Progenitor cell of endocrine pancreas (in vitro differentiated cells): ENCODE measurements around the gene HIPK2. TPM values are rescaled to one million over a fixed set of nuclear protein-coding genes. Genes with fewer than 3 reads are reported as not detected.
A peak's percentile ranks its signal among the peaks of the same experiment; 100 is the strongest.

Experiments used
- DNase-seq: peaks from one replicate; pipeline ENCODE4 v3.0.0; 2021; ENCODE audit warnings: low spot score; ENCODE audit not compliant: unreplicated experiment
- H3K27ac Mint-ChIP-seq: 2 replicates; pipeline ENCODE4 v1.8.0; 2021; ENCODE audit warnings: mild to moderate bottlenecking, moderate library complexity, mixed read lengths
- H3K27me3 Mint-ChIP-seq: 2 replicates; pipeline ENCODE4 v1.8.0; 2021; ENCODE audit warnings: mixed read lengths
- H3K36me3 Mint-ChIP-seq: 2 replicates; pipeline ENCODE4 v1.8.0; 2022; ENCODE audit warnings: mixed read lengths; ENCODE audit not compliant: insufficient read depth
- H3K4me1 Mint-ChIP-seq: 2 replicates; pipeline ENCODE4 v1.8.0; 2021; ENCODE audit warnings: low read depth, mixed read lengths
- H3K4me3 Mint-ChIP-seq: 2 replicates; pipeline ENCODE4 v1.8.0; 2021; ENCODE audit warnings: low read depth, mild to moderate bottlenecking, moderate library complexity, mixed read lengths
- H3K9me3 Mint-ChIP-seq: 2 replicates; pipeline ENCODE4 v1.8.0; 2021; ENCODE audit warnings: low read depth, mixed read lengths
- CTCF ChIP-seq: fragments of 200-600 bp; sonication (generic); IDR thresholded peaks from one replicate; pipeline ENCODE4 v1.5.0; 2021; ENCODE audit warnings: antibody characterized with exemption, mild to moderate bottlenecking; ENCODE audit not compliant: unreplicated experiment
- total RNA-seq: library from RNA; stranded (reverse); gene quantifications from 2 replicates; pipeline ENCODE4 v1.2.1, GENCODE V29; 2021

Gene HIPK2
- total RNA-seq, 1 donor from 2014 or later, result 146 TPM

GRCh38 chr7:139716156-139716942 is 61.4 kb downstream of the HIPK2 start:
- Mint-ChIP-seq H3K27me3 (no peaks in the 10 kb centered on the region), H3K4me1 (peaks cover 24% of the 10 kb centered on the region), H3K9me3 (no peaks in the 10 kb centered on the region), H3K27ac (peak overlapping the region; percentile 87), H3K4me3 (no peak overlapping the region), H3K36me3 (peaks cover 29% of the 10 kb centered on the region)
- TF ChIP-seq CTCF, result no peak
- DNase-seq, result no peak

- no peaks in the 10 kb centered on the region for H3K27me3 Mint-ChIP-seq
- H3K36me3 Mint-ChIP-seq, result peaks cover 33% of the 10 kb centered on the region
- peak overlapping the region; percentile 63 for H3K27ac Mint-ChIP-seq
- H3K4me3 Mint-ChIP-seq, result no peak overlapping the region
- H3K4me1 Mint-ChIP-seq, result peaks cover 25% of the 10 kb centered on the region
- DNase-seq, result no peak
- H3K9me3 Mint-ChIP-seq, result peaks cover 3% of the 10 kb centered on the region
- TF ChIP-seq CTCF, result no peak
Measured at GRCh38 chr7:139715194-139715815, 62.5 kb downstream of the HIPK2 start.

GRCh38 chr7:139714163-139714901 is 63.5 kb downstream of the HIPK2 start:
- Mint-ChIP-seq H3K4me1 (peaks cover 35% of the 10 kb centered on the region), H3K27me3 (no peaks in the 10 kb centered on the region), H3K27ac (no peak overlapping the region), H3K4me3 (no peak overlapping the region), H3K9me3 (peaks cover 3% of the 10 kb centered on the region), H3K36me3 (peaks cover 35% of the 10 kb centered on the region)
- DNase-seq, result no peak
- TF ChIP-seq CTCF, result no peak

GRCh38 chr7:139713526-139714162 is 64.2 kb downstream of the HIPK2 start:
- peaks cover 38% of the 10 kb centered on the region for H3K4me1 Mint-ChIP-seq
- no peaks in the 10 kb centered on the region for H3K27me3 Mint-ChIP-seq
- peaks cover 3% of the 10 kb centered on the region for H3K9me3 Mint-ChIP-seq
- no peak for TF ChIP-seq CTCF
- DNase-seq, result no peak
- H3K27ac Mint-ChIP-seq, result peak overlapping the region; percentile 92
- no peak overlapping the region for H3K4me3 Mint-ChIP-seq
- H3K36me3 Mint-ChIP-seq, result peaks cover 35% of the 10 kb centered on the region

GRCh38 chr7:139713061-139713460 is 64.7 kb downstream of the HIPK2 start:
- Mint-ChIP-seq H3K9me3 (peaks cover 3% of the 10 kb centered on the region), H3K27ac (peak overlapping the region; percentile 92), H3K27me3 (no peaks in the 10 kb centered on the region), H3K4me1 (peaks cover 38% of the 10 kb centered on the region), H3K4me3 (no peak overlapping the region), H3K36me3 (peaks cover 35% of the 10 kb centered on the region)
- DNase-seq, result no peak
- TF ChIP-seq CTCF, result no peak
